HG03039 (cell line): ENCODE measurements around the gene CTNNA3.

Experiments
- ATAC-seq: cut with Tn5 transposase; IDR thresholded peaks from one replicate; pipeline ENCODE4 v1.9.1; 2021; ENCODE audit warnings: mild to moderate bottlenecking, moderate library complexity; ENCODE audit not compliant: unreplicated experiment

The CTNNA3 gene

GRCh38 chr10:66836771-66837170, 859.2 kb downstream of the CTNNA3 start:
- ATAC-seq: no peak

- ATAC-seq: no peak
Measured at GRCh38 chr10:66836057-66836456, 859.9 kb downstream of the CTNNA3 start.

GRCh38 chr10:66835400-66835799, 860.6 kb downstream of the CTNNA3 start:
- no peak for ATAC-seq

GRCh38 chr10:66834802-66835201, 861.2 kb downstream of the CTNNA3 start:
- no peak for ATAC-seq

GRCh38 chr10:66833861-66834260, 862.1 kb downstream of the CTNNA3 start:
- ATAC-seq: no peak

- ATAC-seq: no peak
Measured at GRCh38 chr10:66832781-66833422, 863.1 kb downstream of the CTNNA3 start.

- no peak for ATAC-seq
Measured at GRCh38 chr10:66828957-66829356, 867.0 kb downstream of the CTNNA3 start.

GRCh38 chr10:66827353-66827752, 868.6 kb downstream of the CTNNA3 start:
- no peak for ATAC-seq

GRCh38 chr10:66823301-66823700, 872.7 kb downstream of the CTNNA3 start:
- ATAC-seq: no peak

GRCh38 chr10:66822801-66823200, 873.2 kb downstream of the CTNNA3 start:
- ATAC-seq: no peak

- ATAC-seq: no peak
Measured at GRCh38 chr10:66819691-66820090, 876.3 kb downstream of the CTNNA3 start.

- no peak for ATAC-seq
Measured at GRCh38 chr10:66813122-66813521, 882.9 kb downstream of the CTNNA3 start.

GRCh38 chr10:66811211-66811610, 884.8 kb downstream of the CTNNA3 start:
- ATAC-seq: no peak

GRCh38 chr10:66809402-66809801, 886.6 kb downstream of the CTNNA3 start:
- ATAC-seq: no peak

GRCh38 chr10:66805612-66806011, 890.4 kb downstream of the CTNNA3 start:
- no peak for ATAC-seq

GRCh38 chr10:66804962-66805361, 891.0 kb downstream of the CTNNA3 start:
- ATAC-seq: no peak

- no peak for ATAC-seq
Measured at GRCh38 chr10:66803174-66803573, 892.8 kb downstream of the CTNNA3 start.

GRCh38 chr10:66799474-66799873, 896.5 kb downstream of the CTNNA3 start:
- ATAC-seq: no peak

- no peak for ATAC-seq
Measured at GRCh38 chr10:66795866-66796265, 900.1 kb downstream of the CTNNA3 start.

- ATAC-seq: no peak
Measured at GRCh38 chr10:66792441-66792840, 903.6 kb downstream of the CTNNA3 start.

GRCh38 chr10:66788178-66788987, 907.6 kb downstream of the CTNNA3 start:
- no peak for ATAC-seq

GRCh38 chr10:66786709-66787108, 909.3 kb downstream of the CTNNA3 start:
- no peak for ATAC-seq
